Measurements from ENCODE around the gene NKD2. TPM values are rescaled to one million over a fixed set of nuclear protein-coding genes. Genes with fewer than 3 reads are reported as not detected.

Gene NKD2
- total and polyA plus RNA-seq, 2 experiments from 2014 or later: 9.0 to 11.9 TPM

DNA sequence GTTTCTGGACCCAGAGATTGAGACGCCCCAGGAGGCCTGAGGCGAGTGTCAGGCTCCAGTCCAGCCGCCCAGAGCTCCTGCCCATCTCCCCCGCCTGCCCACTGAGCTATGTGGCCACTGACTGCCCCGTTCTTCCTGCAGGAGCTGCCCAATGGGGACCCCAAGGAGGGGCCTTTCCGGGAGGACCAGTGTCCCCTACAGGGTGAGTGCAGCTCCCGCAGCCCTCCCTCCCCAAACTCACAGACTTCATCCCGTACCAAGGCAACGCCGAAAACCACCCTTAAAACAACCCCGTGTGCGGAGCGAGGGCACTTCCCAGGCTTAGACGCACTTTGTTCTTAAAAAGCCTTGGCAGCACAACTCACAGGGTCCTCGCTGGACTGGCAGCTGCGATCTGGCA lies 23.4 kb downstream of the NKD2 start:
- peaks cover 3% of the 10 kb centered on the region; the same call in 1 of the 3 replicates for H3K9me3 Mint-ChIP-seq
- DNase-seq (ENCODE audit: low spot score): no peak
- no peak overlapping the region for H3K27ac ChIP-seq (ENCODE audit: low read depth)
- no peak overlapping the region for H3K27ac Mint-ChIP-seq
- H4K20me1 ChIP-seq (replicated peaks; ENCODE audit: insufficient read depth): no peaks in the 10 kb centered on the region
- no peaks in the 10 kb centered on the region for H3K9me2 ChIP-seq (ENCODE audit: insufficient read depth)
- no peaks in the 10 kb centered on the region; the same call in 2 of the 3 replicates for H3K4me1 Mint-ChIP-seq
- H3K79me2 ChIP-seq (replicated peaks; ENCODE audit: insufficient read depth): no peaks in the 10 kb centered on the region
- no peak overlapping the region for H3K4me2 ChIP-seq
- no peaks in the 10 kb centered on the region for H3K27me3 ChIP-seq (ENCODE audit: insufficient read depth)
- H3K36me3 ChIP-seq (ENCODE audit: insufficient read depth): no peaks in the 10 kb centered on the region
- no peak for ATAC-seq
- no peak overlapping the region for H2AFZ ChIP-seq
- peaks cover 8% of the 10 kb centered on the region for H3K27me3 Mint-ChIP-seq (ENCODE audit: insufficient read depth, low read depth, poor library complexity)
- H3K4me1 ChIP-seq (ENCODE audit: insufficient read depth): no peaks in the 10 kb centered on the region
- H3K4me3 ChIP-seq: no peak overlapping the region
- TF ChIP-seq ETS1 (IDR thresholded peaks at IDR 0.05) (no peak), STAT1 (IDR thresholded peaks at IDR 0.05; ENCODE audit: unreplicated experiment) (no peak), EZH2 (IDR thresholded peaks at IDR 0.05; ENCODE audit: low read depth, unreplicated experiment) (no peak), ZNF331 (CRISPR knock-in tag; IDR thresholded peaks at IDR 0.05; ENCODE audit: low read depth) (no peak), CREB1 (CRISPR knock-in tag; IDR thresholded peaks at IDR 0.05; ENCODE audit: low read depth) (no peak), POLR2AphosphoS5 (IDR thresholded peaks at IDR 0.05; ENCODE audit: low read depth) (no peak), JUNB (IDR thresholded peaks at IDR 0.05; ENCODE audit: unreplicated experiment) (no peak), EZH2phosphoT487 (IDR thresholded peaks at IDR 0.05; ENCODE audit: unreplicated experiment) (no peak), NANOG (IDR thresholded peaks at IDR 0.05; ENCODE audit: borderline replicate concordance) (no peak), ZNF114 (CRISPR knock-in tag; IDR thresholded peaks at IDR 0.05) (no peak)
- TF ChIP-seq, protein P1, sequence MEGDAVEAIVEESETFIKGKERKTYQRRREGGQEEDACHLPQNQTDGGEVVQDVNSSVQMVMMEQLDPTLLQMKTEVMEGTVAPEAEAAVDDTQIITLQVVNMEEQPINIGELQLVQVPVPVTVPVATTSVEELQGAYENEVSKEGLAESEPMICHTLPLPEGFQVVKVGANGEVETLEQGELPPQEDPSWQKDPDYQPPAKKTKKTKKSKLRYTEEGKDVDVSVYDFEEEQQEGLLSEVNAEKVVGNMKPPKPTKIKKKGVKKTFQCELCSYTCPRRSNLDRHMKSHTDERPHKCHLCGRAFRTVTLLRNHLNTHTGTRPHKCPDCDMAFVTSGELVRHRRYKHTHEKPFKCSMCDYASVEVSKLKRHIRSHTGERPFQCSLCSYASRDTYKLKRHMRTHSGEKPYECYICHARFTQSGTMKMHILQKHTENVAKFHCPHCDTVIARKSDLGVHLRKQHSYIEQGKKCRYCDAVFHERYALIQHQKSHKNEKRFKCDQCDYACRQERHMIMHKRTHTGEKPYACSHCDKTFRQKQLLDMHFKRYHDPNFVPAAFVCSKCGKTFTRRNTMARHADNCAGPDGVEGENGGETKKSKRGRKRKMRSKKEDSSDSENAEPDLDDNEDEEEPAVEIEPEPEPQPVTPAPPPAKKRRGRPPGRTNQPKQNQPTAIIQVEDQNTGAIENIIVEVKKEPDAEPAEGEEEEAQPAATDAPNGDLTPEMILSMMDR (conservative IDR thresholded peaks at IDR 0.05; ENCODE audit: low read depth in 2 of 2): no peak
- TF ChIP-seq, protein P2, sequence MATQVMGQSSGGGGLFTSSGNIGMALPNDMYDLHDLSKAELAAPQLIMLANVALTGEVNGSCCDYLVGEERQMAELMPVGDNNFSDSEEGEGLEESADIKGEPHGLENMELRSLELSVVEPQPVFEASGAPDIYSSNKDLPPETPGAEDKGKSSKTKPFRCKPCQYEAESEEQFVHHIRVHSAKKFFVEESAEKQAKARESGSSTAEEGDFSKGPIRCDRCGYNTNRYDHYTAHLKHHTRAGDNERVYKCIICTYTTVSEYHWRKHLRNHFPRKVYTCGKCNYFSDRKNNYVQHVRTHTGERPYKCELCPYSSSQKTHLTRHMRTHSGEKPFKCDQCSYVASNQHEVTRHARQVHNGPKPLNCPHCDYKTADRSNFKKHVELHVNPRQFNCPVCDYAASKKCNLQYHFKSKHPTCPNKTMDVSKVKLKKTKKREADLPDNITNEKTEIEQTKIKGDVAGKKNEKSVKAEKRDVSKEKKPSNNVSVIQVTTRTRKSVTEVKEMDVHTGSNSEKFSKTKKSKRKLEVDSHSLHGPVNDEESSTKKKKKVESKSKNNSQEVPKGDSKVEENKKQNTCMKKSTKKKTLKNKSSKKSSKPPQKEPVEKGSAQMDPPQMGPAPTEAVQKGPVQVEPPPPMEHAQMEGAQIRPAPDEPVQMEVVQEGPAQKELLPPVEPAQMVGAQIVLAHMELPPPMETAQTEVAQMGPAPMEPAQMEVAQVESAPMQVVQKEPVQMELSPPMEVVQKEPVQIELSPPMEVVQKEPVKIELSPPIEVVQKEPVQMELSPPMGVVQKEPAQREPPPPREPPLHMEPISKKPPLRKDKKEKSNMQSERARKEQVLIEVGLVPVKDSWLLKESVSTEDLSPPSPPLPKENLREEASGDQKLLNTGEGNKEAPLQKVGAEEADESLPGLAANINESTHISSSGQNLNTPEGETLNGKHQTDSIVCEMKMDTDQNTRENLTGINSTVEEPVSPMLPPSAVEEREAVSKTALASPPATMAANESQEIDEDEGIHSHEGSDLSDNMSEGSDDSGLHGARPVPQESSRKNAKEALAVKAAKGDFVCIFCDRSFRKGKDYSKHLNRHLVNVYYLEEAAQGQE (IDR thresholded peaks at IDR 0.05; ENCODE audit: unreplicated experiment): no peak
- TF ChIP-seq, protein P3, sequence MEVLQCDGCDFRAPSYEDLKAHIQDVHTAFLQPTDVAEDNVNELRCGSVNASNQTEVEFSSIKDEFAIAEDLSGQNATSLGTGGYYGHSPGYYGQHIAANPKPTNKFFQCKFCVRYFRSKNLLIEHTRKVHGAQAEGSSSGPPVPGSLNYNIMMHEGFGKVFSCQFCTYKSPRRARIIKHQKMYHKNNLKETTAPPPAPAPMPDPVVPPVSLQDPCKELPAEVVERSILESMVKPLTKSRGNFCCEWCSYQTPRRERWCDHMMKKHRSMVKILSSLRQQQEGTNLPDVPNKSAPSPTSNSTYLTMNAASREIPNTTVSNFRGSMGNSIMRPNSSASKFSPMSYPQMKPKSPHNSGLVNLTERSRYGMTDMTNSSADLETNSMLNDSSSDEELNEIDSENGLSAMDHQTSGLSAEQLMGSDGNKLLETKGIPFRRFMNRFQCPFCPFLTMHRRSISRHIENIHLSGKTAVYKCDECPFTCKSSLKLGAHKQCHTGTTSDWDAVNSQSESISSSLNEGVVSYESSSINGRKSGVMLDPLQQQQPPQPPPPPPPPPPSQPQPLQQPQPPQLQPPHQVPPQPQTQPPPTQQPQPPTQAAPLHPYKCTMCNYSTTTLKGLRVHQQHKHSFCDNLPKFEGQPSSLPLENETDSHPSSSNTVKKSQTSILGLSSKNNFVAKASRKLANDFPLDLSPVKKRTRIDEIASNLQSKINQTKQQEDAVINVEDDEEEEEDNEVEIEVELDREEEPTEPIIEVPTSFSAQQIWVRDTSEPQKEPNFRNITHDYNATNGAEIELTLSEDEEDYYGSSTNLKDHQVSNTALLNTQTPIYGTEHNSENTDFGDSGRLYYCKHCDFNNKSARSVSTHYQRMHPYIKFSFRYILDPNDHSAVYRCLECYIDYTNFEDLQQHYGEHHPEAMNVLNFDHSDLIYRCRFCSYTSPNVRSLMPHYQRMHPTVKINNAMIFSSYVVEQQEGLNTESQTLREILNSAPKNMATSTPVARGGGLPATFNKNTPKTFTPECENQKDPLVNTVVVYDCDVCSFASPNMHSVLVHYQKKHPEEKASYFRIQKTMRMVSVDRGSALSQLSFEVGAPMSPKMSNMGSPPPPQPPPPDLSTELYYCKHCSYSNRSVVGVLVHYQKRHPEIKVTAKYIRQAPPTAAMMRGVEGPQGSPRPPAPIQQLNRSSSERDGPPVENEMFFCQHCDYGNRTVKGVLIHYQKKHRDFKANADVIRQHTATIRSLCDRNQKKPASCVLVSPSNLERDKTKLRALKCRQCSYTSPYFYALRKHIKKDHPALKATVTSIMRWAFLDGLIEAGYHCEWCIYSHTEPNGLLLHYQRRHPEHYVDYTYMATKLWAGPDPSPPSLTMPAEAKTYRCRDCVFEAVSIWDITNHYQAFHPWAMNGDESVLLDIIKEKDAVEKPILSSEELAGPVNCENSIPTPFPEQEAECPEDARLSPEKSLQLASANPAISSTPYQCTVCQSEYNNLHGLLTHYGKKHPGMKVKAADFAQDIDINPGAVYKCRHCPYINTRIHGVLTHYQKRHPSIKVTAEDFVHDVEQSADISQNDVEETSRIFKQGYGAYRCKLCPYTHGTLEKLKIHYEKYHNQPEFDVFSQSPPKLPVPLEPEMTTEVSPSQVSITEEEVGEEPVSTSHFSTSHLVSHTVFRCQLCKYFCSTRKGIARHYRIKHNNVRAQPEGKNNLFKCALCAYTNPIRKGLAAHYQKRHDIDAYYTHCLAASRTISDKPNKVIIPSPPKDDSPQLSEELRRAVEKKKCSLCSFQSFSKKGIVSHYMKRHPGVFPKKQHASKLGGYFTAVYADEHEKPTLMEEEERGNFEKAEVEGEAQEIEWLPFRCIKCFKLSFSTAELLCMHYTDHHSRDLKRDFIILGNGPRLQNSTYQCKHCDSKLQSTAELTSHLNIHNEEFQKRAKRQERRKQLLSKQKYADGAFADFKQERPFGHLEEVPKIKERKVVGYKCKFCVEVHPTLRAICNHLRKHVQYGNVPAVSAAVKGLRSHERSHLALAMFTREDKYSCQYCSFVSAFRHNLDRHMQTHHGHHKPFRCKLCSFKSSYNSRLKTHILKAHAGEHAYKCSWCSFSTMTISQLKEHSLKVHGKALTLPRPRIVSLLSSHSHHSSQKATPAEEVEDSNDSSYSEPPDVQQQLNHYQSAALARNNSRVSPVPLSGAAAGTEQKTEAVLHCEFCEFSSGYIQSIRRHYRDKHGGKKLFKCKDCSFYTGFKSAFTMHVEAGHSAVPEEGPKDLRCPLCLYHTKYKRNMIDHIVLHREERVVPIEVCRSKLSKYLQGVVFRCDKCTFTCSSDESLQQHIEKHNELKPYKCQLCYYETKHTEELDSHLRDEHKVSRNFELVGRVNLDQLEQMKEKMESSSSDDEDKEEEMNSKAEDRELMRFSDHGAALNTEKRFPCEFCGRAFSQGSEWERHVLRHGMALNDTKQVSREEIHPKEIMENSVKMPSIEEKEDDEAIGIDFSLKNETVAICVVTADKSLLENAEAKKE (CRISPR knock-in tag; IDR thresholded peaks at IDR 0.05): no peak
- H3K36me3 Mint-ChIP-seq (ENCODE audit: low read depth): peaks cover 5% of the 10 kb centered on the region; the same call in 1 of the 3 replicates
- H3F3A ChIP-seq (replicated peaks; ENCODE audit: low read depth): no peaks in the 10 kb centered on the region
- H3K4me3 Mint-ChIP-seq: no peak overlapping the region

All from GM23338 (cell line).